Osteocyte (in vitro differentiated cells): ENCODE results near the gene ANKRD39. TPM values are rescaled to one million over a fixed set of nuclear protein-coding genes. Genes with fewer than 3 reads are reported as not detected.

Experiments
- DNase-seq: peaks from one replicate; pipeline ENCODE4 v3.0.0; 2021; ENCODE audit warnings: mixed read lengths; ENCODE audit not compliant: unreplicated experiment; ENCODE audit errors: extremely low spot score
- H3K27ac Mint-ChIP-seq: one replicate; pipeline ENCODE4 v1.8.0; 2021; ENCODE audit warnings: mild to moderate bottlenecking, mixed read lengths; ENCODE audit not compliant: unreplicated experiment
- H3K27me3 Mint-ChIP-seq: one replicate; pipeline ENCODE4 v1.8.0; 2021; ENCODE audit warnings: mixed read lengths; ENCODE audit not compliant: unreplicated experiment
- H3K36me3 Mint-ChIP-seq: one replicate; pipeline ENCODE4 v1.8.0; 2021; ENCODE audit warnings: mixed read lengths; ENCODE audit not compliant: unreplicated experiment
- H3K4me1 Mint-ChIP-seq: one replicate; pipeline ENCODE4 v1.8.0; 2021; ENCODE audit warnings: mixed read lengths; ENCODE audit not compliant: unreplicated experiment
- H3K4me3 Mint-ChIP-seq: one replicate; pipeline ENCODE4 v1.8.0; 2021; ENCODE audit warnings: mild to moderate bottlenecking, moderate library complexity, mixed read lengths; ENCODE audit not compliant: unreplicated experiment
- H3K9me3 Mint-ChIP-seq: one replicate; pipeline ENCODE4 v1.8.0; 2021; ENCODE audit warnings: mixed read lengths; ENCODE audit not compliant: unreplicated experiment
- microRNA-seq: library from miRNA; unstranded; fragments of <30 nt; microRNA quantifications from one replicate; pipeline ENCODE4 v1.1.0, GENCODE V29; 2020; ENCODE audit not compliant: unreplicated experiment
- total RNA-seq: library from RNA; stranded (reverse); gene quantifications from 2 replicates; pipeline ENCODE4 v1.2.1, GENCODE V29; 2021
- TF ChIP-seq, protein P1 (sequence below): fragments of 200-600 bp; sonication (generic); IDR thresholded peaks from 2 replicates; pipeline ENCODE4 v1.5.0; 2021; ENCODE audit warnings: antibody characterized with exemption, mild to moderate bottlenecking, moderate library complexity

ANKRD39 gene
- total RNA-seq, 1 donor from 2014 or later = 12.4 TPM

DNA sequence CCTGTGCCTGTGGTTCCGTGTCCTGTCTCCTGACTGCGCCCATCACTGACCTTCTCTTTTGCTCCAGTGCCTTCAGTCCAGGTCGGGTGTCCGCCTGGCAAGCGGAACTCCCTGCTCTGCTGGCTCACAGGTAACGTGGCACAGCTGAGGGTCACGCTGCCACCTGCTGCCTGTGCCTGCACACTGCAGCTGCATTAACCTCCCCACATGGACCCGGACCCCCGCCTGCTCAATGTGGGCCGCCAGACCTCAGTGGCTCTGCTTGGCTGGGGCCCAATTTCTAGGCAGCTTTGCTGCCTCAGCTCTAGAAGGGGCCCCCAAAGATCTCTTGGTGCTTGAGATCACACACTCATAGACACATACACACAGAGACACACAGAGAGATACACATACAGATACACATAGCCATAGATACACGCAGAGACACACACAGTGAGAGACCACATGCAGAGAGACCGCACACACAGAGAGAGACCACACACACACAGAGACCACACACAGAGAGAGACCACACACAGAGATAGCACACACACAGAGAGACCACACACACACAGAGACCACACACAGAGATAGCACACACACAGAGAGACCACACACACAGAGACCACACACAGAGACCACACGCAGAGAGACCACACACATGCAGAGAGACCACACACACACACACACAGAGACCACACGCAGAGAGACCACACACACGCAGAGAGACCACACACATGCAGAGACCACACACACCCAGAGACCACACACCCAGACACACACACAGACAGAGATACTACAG lies 56.6 kb downstream of the ANKRD39 start:
- no peak overlapping the region for H3K4me3 Mint-ChIP-seq
- no peaks in the 10 kb centered on the region for H3K27me3 Mint-ChIP-seq
- DNase-seq = no peak
- H3K36me3 Mint-ChIP-seq = peaks cover 5% of the 10 kb centered on the region
- no peaks in the 10 kb centered on the region for H3K9me3 Mint-ChIP-seq
- no peak overlapping the region for H3K27ac Mint-ChIP-seq
- no peaks in the 10 kb centered on the region for H3K4me1 Mint-ChIP-seq
- TF ChIP-seq, protein P1, sequence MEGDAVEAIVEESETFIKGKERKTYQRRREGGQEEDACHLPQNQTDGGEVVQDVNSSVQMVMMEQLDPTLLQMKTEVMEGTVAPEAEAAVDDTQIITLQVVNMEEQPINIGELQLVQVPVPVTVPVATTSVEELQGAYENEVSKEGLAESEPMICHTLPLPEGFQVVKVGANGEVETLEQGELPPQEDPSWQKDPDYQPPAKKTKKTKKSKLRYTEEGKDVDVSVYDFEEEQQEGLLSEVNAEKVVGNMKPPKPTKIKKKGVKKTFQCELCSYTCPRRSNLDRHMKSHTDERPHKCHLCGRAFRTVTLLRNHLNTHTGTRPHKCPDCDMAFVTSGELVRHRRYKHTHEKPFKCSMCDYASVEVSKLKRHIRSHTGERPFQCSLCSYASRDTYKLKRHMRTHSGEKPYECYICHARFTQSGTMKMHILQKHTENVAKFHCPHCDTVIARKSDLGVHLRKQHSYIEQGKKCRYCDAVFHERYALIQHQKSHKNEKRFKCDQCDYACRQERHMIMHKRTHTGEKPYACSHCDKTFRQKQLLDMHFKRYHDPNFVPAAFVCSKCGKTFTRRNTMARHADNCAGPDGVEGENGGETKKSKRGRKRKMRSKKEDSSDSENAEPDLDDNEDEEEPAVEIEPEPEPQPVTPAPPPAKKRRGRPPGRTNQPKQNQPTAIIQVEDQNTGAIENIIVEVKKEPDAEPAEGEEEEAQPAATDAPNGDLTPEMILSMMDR = peak; percentile 89

DNA sequence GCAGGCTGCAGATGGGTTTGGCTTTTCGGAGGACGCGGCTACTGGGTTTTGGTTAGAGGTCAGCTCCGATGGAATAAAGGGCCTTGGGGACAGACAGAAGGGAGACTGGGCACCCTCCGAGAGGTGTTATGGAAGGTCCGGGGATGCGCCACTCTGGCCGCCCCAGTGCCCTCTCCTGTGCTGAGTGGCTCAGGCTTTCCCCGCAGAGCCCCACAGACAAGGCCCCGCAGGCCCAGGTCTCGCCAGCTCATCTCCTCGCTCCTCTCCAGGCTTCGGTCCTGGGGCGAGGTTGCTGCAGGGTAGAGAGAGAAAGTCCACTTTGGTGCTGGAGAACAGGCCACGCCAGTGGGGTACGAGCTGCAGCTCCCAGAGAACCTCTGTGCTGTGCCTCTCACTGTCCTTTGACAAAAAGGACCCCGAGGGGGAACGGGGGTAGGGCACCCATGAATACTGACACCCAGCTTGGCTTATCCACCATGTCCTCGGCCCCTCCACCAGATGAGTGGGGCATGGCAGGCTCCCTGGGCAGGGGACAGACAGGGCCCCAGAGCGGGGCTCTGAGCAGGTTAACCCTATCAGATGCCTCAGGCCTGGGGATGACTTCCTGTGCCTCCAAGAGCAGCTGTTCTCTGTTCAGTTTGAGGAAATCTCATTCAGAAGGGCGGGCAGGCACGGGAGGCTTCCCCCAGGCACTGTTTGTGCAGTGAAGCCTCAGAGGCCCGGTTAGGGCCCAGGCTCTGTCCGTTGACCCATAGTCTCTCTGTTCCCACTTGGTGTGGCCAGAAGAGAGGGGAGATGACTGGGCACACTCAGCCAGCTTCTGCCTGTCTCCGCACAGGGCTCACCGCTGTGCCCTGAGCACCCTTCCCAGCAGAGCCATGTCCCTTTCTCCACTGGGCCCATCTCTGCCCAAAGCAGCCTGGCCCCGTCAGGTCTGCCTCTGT lies 57.5 kb downstream of the ANKRD39 start:
- TF ChIP-seq, protein P1 = no peak
- Mint-ChIP-seq H3K4me1 (no peaks in the 10 kb centered on the region), H3K36me3 (peaks cover 5% of the 10 kb centered on the region), H3K27me3 (no peaks in the 10 kb centered on the region), H3K9me3 (no peaks in the 10 kb centered on the region), H3K4me3 (no peak overlapping the region), H3K27ac (no peak overlapping the region)
- DNase-seq = no peak

- H3K4me3 Mint-ChIP-seq = no peak overlapping the region
- H3K4me1 Mint-ChIP-seq = no peaks in the 10 kb centered on the region
- TF ChIP-seq, protein P1 = no peak
- no peaks in the 10 kb centered on the region for H3K27me3 Mint-ChIP-seq
- no peak for DNase-seq
- H3K36me3 Mint-ChIP-seq = peaks cover 5% of the 10 kb centered on the region
- no peak overlapping the region for H3K27ac Mint-ChIP-seq
- no peaks in the 10 kb centered on the region for H3K9me3 Mint-ChIP-seq
These were observed 58.2 kb downstream of the ANKRD39 start for GRCh38 chr2:96799623-96799935.

DNA sequence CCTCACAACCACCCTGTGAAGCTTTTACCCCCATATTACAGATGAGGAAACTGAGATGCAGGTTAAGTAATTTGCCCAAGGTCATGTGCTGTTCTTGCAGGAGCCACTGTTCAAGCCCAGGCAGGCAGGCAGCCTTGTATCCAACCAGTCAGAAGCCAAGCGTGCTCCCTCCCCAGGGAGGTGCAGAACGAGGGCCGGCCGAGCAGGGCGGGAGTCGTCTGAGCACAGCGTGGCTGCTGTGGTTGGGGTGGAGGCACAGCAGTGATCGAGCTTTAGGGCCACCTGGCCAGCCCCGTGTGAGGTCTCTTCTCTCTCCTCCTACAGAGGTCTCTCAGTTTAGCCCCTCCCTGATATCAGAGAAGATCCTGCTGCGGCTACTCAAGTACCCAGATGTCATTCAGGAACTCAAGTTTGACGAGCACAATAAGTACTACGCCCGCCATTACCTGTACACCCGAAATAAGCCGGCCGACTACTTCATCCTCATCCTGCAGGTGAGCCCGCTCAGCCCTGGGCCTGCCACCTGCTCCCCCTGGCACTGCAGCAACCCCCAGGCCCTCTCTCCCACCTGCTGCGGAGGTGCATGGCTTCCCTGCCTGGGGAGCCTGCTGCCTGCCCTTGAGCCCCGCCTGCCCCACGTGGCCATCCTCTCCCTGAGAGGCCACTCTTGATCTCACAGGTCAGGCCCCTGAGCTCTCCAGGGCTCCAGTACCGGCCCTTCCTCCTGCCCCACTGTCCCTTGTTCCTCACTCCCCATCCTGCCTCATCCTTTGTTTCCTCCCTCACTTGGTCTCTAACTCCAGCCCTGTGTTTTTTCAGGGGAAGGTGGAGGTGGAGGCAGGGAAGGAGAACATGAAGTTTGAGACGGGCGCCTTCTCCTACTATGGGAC lies 58.8 kb downstream of the ANKRD39 start:
- no peaks in the 10 kb centered on the region for H3K9me3 Mint-ChIP-seq
- H3K27ac Mint-ChIP-seq = no peak overlapping the region
- DNase-seq = no peak
- no peaks in the 10 kb centered on the region for H3K27me3 Mint-ChIP-seq
- no peak overlapping the region for H3K4me3 Mint-ChIP-seq
- H3K36me3 Mint-ChIP-seq = peaks cover 5% of the 10 kb centered on the region
- H3K4me1 Mint-ChIP-seq = no peaks in the 10 kb centered on the region
- TF ChIP-seq, protein P1 = no peak

Small RNAs within 50 kb of the gene (microRNA-seq; reads per million reads assigned to microRNA genes)
- gene MIR3127 = not detected

Other genes with a start within 250 kb of the ANKRD39 start
- 44.2 and 45.8 TPM in 2 replicates for gene KANSL3, start 219.7 kb downstream of the ANKRD39 start, total RNA-seq
- 0.13 TPM in 1 of 2 replicates, not detected in the other for gene FER1L5, start 215.3 kb downstream of the ANKRD39 start, total RNA-seq
- 19.2 and 21.2 TPM in 2 replicates for gene LMAN2L, start 118.0 kb downstream of the ANKRD39 start, total RNA-seq
- 7.6 and 8.0 TPM in 2 replicates for gene CNNM4, start 97.1 kb downstream of the ANKRD39 start, total RNA-seq
- gene CNNM3, start 41.7 kb downstream of the ANKRD39 start, total RNA-seq = 20.9 and 22.4 TPM in 2 replicates
- 4.4 and 5.7 TPM in 2 replicates for gene ANKRD23, start 14.0 kb downstream of the ANKRD39 start, total RNA-seq
- 33.8 and 39.1 TPM in 2 replicates for gene SEMA4C, start 12.1 kb upstream of the ANKRD39 start, total RNA-seq
- not detected in 2 replicates for gene FAM178B, start 128.6 kb upstream of the ANKRD39 start, total RNA-seq
- gene FAHD2B, start 236.9 kb upstream of the ANKRD39 start, total RNA-seq = 26.1 and 27.2 TPM in 2 replicates